ENCODE results near the gene GNAQ.

Gene GNAQ

DNA sequence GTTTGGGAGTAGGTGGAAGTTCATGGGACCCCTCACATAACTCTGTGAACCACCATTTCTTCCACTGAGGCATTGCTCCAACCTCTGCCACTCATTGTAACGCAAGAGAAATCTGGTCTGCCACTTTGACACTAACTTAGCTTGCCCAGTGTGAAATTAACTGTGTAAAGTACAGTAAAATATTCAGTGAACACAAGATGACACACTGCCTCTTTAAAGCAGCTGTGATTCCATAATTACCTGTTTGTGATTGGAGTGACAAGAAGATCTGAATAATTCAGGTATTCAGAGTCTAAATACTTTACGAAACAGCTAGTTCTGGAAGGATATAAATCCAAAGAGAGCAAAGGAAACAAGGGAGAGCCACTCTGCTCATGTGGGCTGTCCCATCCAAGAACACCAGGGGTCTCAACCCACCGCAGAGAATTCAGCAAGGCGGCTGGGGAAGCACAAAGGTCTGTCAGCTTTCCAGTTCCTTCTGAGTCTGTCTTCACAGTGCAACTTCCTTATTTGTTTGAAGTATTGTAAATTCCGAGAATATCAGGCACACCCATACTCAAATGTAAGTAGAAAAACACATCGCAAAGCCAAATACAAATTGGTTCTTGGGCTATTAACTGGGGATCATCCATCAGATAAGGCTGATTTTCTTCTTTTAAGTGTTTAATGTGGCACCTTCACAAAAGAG lies 86.9 kb downstream of the GNAQ start:
- H3K9ac ChIP-seq = no peak overlapping the region
- H3K79me2 ChIP-seq = peaks cover 8% of the 10 kb centered on the region
- H3K27me3 ChIP-seq (ENCODE audit: control insufficient read depth, insufficient read depth, low read length) = no peaks in the 10 kb centered on the region
- H3K4me1 ChIP-seq = peaks cover 2% of the 10 kb centered on the region
- no peak overlapping the region for H2AFZ ChIP-seq
- H3K9me3 ChIP-seq (ENCODE audit: control insufficient read depth, low read length) = no peaks in the 10 kb centered on the region
- H3K4me2 ChIP-seq (ENCODE audit: low read length) = no peak overlapping the region
- TF ChIP-seq, protein P1, sequence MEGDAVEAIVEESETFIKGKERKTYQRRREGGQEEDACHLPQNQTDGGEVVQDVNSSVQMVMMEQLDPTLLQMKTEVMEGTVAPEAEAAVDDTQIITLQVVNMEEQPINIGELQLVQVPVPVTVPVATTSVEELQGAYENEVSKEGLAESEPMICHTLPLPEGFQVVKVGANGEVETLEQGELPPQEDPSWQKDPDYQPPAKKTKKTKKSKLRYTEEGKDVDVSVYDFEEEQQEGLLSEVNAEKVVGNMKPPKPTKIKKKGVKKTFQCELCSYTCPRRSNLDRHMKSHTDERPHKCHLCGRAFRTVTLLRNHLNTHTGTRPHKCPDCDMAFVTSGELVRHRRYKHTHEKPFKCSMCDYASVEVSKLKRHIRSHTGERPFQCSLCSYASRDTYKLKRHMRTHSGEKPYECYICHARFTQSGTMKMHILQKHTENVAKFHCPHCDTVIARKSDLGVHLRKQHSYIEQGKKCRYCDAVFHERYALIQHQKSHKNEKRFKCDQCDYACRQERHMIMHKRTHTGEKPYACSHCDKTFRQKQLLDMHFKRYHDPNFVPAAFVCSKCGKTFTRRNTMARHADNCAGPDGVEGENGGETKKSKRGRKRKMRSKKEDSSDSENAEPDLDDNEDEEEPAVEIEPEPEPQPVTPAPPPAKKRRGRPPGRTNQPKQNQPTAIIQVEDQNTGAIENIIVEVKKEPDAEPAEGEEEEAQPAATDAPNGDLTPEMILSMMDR (IDR thresholded peaks at IDR 0.05) = no peak
- no peaks in the 10 kb centered on the region for H3K36me3 ChIP-seq (ENCODE audit: control insufficient read depth, insufficient read depth, low read length)
- peak overlapping the region; percentile 32 for H3K27ac ChIP-seq
- no peak overlapping the region for H3K4me3 ChIP-seq (ENCODE audit: low read depth, low read length)

DNA sequence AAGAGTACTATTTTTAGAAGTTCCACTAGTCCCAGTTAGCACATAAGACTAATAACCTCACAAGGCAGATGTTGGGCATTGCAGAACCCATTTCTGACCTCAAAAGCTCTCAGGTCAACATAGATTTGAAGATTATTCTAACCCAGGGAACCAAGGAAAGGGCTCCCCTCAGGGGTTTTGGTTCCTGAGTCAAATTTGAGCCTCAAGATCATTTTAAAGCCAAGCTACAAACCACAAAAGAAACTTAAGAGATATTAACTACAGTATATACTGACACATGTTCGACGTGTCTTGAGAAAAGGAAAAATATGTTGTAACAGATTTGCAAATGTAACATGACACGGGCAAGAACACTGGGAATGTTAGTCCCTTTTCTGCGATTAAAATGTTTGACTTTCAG lies 88.6 kb downstream of the GNAQ start:
- TF ChIP-seq, protein P1 (IDR thresholded peaks at IDR 0.05) = no peak
- Histone ChIP-seq H3K36me3 (ENCODE audit: control insufficient read depth, insufficient read depth, low read length) (no peaks in the 10 kb centered on the region), H3K27me3 (ENCODE audit: control insufficient read depth, insufficient read depth, low read length) (no peaks in the 10 kb centered on the region), H3K9me3 (ENCODE audit: control insufficient read depth, low read length) (no peaks in the 10 kb centered on the region), H3K27ac (no peak overlapping the region), H3K9ac (no peak overlapping the region), H3K79me2 (peaks cover 2% of the 10 kb centered on the region), H3K4me3 (ENCODE audit: low read depth, low read length) (no peak overlapping the region), H3K4me2 (ENCODE audit: low read length) (no peak overlapping the region), H2AFZ (no peak overlapping the region), H3K4me1 (peaks cover 2% of the 10 kb centered on the region)

DNA sequence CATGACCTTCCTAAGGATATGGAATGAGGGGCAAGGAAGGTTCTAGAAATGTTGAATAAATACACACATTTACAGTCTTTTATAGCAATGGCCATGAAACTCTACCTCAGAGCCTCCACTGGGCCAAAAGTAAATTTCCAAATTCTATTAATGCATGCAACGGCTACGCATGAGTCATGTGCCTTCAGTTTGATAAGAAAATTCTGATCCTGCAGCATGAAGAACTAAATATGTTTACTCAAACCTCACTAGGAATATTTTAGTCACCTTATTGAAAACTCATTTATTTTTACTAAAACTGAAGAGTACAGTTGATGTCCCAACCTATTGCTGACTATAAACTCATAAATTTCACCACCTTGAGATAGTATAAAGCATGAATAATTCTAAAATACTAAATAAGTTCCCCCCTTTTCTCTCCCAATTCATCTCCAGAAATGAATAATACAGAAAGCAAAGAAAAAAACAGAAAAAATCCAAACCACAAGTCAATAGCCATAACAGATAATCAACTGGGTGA lies 92.4 kb downstream of the GNAQ start:
- Histone ChIP-seq H3K9ac (no peak overlapping the region), H3K27ac (no peak overlapping the region), H3K27me3 (ENCODE audit: control insufficient read depth, insufficient read depth, low read length) (no peaks in the 10 kb centered on the region), H3K9me3 (ENCODE audit: control insufficient read depth, low read length) (no peaks in the 10 kb centered on the region), H3K4me3 (ENCODE audit: low read depth, low read length) (no peak overlapping the region), H2AFZ (no peak overlapping the region), H3K4me2 (ENCODE audit: low read length) (no peak overlapping the region), H3K4me1 (no peaks in the 10 kb centered on the region), H3K36me3 (ENCODE audit: control insufficient read depth, insufficient read depth, low read length) (no peaks in the 10 kb centered on the region), H3K79me2 (peaks cover 2% of the 10 kb centered on the region)
- TF ChIP-seq, protein P1 (IDR thresholded peaks at IDR 0.05) = no peak

DNA sequence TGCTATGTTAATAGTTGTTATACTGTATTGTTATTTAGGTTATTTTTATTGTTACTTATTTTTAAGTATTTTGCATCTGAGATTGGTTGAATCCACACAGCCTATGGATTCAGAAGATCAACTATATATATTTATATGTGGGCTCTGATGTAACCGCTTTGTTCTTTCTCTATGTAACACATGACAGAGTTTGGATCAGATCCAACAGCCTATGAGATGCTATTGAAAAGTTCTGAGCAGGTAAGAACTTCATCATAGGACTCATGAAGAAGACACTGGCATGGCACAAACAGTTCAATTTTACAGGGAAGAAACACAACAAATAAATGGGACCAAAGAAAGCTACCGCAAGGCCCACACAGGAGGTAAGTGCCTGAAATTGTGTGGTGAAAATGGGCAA lies 93.4 kb downstream of the GNAQ start:
- H3K9ac ChIP-seq = no peak overlapping the region
- no peak overlapping the region for H2AFZ ChIP-seq
- H3K4me1 ChIP-seq = no peaks in the 10 kb centered on the region
- no peak overlapping the region for H3K27ac ChIP-seq
- H3K79me2 ChIP-seq = no peaks in the 10 kb centered on the region
- H3K36me3 ChIP-seq (ENCODE audit: control insufficient read depth, insufficient read depth, low read length) = no peaks in the 10 kb centered on the region
- no peaks in the 10 kb centered on the region for H3K9me3 ChIP-seq (ENCODE audit: control insufficient read depth, low read length)
- H3K27me3 ChIP-seq (ENCODE audit: control insufficient read depth, insufficient read depth, low read length) = no peaks in the 10 kb centered on the region
- H3K4me3 ChIP-seq (ENCODE audit: low read depth, low read length) = no peak overlapping the region
- H3K4me2 ChIP-seq (ENCODE audit: low read length) = no peak overlapping the region
- TF ChIP-seq, protein P1 (IDR thresholded peaks at IDR 0.05) = no peak

DNA sequence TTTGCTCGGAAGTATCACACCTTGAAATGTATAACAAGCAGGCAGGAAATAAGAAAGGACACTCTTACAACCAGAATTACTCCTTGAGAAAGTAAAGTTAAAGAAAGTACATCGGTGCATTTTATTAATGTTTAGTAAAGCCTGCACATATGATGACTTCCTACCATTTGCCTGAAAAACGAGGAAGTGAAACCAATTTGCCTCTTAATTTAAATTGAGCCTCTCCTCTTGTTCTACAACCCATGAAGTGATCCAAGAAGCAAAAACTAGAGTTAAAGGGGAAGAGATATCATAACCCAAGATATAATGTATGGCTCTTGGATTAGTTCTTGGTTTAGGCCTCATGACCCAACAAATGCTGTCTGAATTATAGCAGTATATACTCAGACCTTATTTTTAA lies 95.6 kb downstream of the GNAQ start:
- Histone ChIP-seq H2AFZ (no peak overlapping the region), H3K79me2 (no peaks in the 10 kb centered on the region), H3K4me1 (no peaks in the 10 kb centered on the region), H3K36me3 (ENCODE audit: control insufficient read depth, insufficient read depth, low read length) (no peaks in the 10 kb centered on the region), H3K4me3 (ENCODE audit: low read depth, low read length) (no peak overlapping the region), H3K4me2 (ENCODE audit: low read length) (no peak overlapping the region), H3K9ac (no peak overlapping the region), H3K27ac (no peak overlapping the region), H3K27me3 (ENCODE audit: control insufficient read depth, insufficient read depth, low read length) (no peaks in the 10 kb centered on the region), H3K9me3 (ENCODE audit: control insufficient read depth, low read length) (no peaks in the 10 kb centered on the region)
- TF ChIP-seq, protein P1 (IDR thresholded peaks at IDR 0.05) = no peak
